Endothelial cell of umbilical vein (primary cell): ENCODE measurements around the gene GCA. TPM values are rescaled to one million over a fixed set of nuclear protein-coding genes. Genes with fewer than 3 reads are reported as not detected.

Experiments used
- BruUV-seq: library from RNA; stranded (reverse); fragments of 400-500 nt; replicated peaks from 2 replicates; lab custom pipeline; 2021; lab: Mats Ljungman, UMichigan
- CTCF ChIA-PET: fragments of 300-600, 350-600 bp; sonication (Branson Sonifier 250); formaldehyde crosslinking; loops from one replicate; lab custom pipeline; 2021; ENCODE audit warnings: antibody characterized with exemption, inconsistent platforms; lab: Charles Lee
- POLR2A ChIA-PET: fragments of 300-600, 350-600 bp; sonication (Branson Sonifier 250); formaldehyde crosslinking; loops from one replicate; lab custom pipeline; 2021; ENCODE audit warnings: antibody characterized with exemption, inconsistent platforms; lab: Charles Lee
- DNase-seq: peaks from one replicate; pipeline ENCODE4 v3.0.0-alpha.2; 2011; ENCODE audit warnings: low read depth, low spot score
- FAIRE-seq: peaks from 2 replicates; lab custom pipeline; 2011; peaks lifted over from hg19 to GRCh38; lab: Jason Lieb, UNC
- H2AFZ ChIP-seq: 2 replicates; pipeline ENCODE4 v1.6.0; 2012; ENCODE audit warnings: low read depth, low read length, control low read depth, inconsistent platforms
- H3K27ac ChIP-seq: 2 replicates; pipeline ENCODE4 v1.5.1; 2011; ENCODE audit warnings: low read depth, mild to moderate bottlenecking, control low read depth, low read length, moderate library complexity; ENCODE audit not compliant: insufficient read depth
- H3K27me3 ChIP-seq, 2 experiments: 2 replicates each; pipeline versions ENCODE4 v1.6.0 to v1.6.1; 2011; ENCODE audit warnings: low read length in 2 of 2, mixed read lengths in 1 of 2; ENCODE audit not compliant: control insufficient read depth in 2 of 2, insufficient read depth in 2 of 2
- H3K36me3 ChIP-seq, 2 experiments: 2 replicates in 1 of 2; 3 replicates in 1 of 2; pipeline ENCODE4 v1.5.1; 2011; ENCODE audit warnings: low read length in 2 of 2, mild to moderate bottlenecking in 1 of 2, moderate library complexity in 1 of 2; ENCODE audit not compliant: control insufficient read depth in 2 of 2, insufficient read depth in 2 of 2; ENCODE audit errors: extremely low read depth in 1 of 2
- H3K4me1 ChIP-seq: 3 replicates; pipeline ENCODE4 v1.5.1; 2011; ENCODE audit warnings: mild to moderate bottlenecking, low read length; ENCODE audit not compliant: control insufficient read depth, insufficient read depth; ENCODE audit errors: extremely low read depth
- H3K4me2 ChIP-seq: 2 replicates; pipeline ENCODE4 v1.6.1; 2011; ENCODE audit warnings: low read length, control low read depth, mixed read lengths; ENCODE audit not compliant: insufficient read depth
- H3K4me3 ChIP-seq, 3 experiments: fragments of 200-600 bp in 1 of 3; sonication (generic), shearing (Covaris generic) in 1 of 3; replicated peaks in 1 of 3; 2 replicates each; pipeline ENCODE4 v1.5.1; 2011 to 2016; ENCODE audit warnings: control low read depth in 3 of 3, low read length in 3 of 3, mild to moderate bottlenecking in 2 of 3, inconsistent platforms in 1 of 3, low read depth in 1 of 3, moderate library complexity in 1 of 3; ENCODE audit not compliant: insufficient read depth in 1 of 3
- H3K79me2 ChIP-seq: 2 replicates; pipeline ENCODE4 v1.6.0; 2012; ENCODE audit warnings: low read length, inconsistent platforms; ENCODE audit not compliant: control insufficient read depth, insufficient read depth
- H3K9ac ChIP-seq: replicated peaks from 2 replicates; pipeline ENCODE3; 2011; ENCODE audit warnings: low read length, control low read depth; ENCODE audit not compliant: insufficient read depth; ENCODE audit errors: extremely low read depth
- H3K9me1 ChIP-seq: replicated peaks from 3 replicates; pipeline ENCODE4 v1.6.0; 2011; ENCODE audit warnings: mild to moderate bottlenecking, low read length; ENCODE audit not compliant: control insufficient read depth, insufficient read depth; ENCODE audit errors: extremely low read depth
- H3K9me3 ChIP-seq: replicated peaks from 2 replicates; pipeline ENCODE4 v1.5.1; 2012; ENCODE audit warnings: low read length, inconsistent platforms; ENCODE audit not compliant: control insufficient read depth, insufficient read depth
- H4K20me1 ChIP-seq: replicated peaks from 2 replicates; pipeline ENCODE3; 2011; ENCODE audit warnings: mild to moderate bottlenecking, low read length; ENCODE audit not compliant: control insufficient read depth, insufficient read depth; ENCODE audit errors: extremely low read depth
- EZH2 ChIP-seq: IDR thresholded peaks from 2 replicates; pipeline ENCODE4 v1.6.1; 2012; ENCODE audit warnings: borderline replicate concordance, low read depth, mild to moderate bottlenecking, moderate library complexity, low read length, inconsistent platforms; ENCODE audit not compliant: severe bottlenecking
- FOS ChIP-seq: IDR thresholded peaks from 2 replicates; pipeline ENCODE4 v1.6.1; 2011; ENCODE audit warnings: mild to moderate bottlenecking, low read length, moderate library complexity, borderline replicate concordance; ENCODE audit not compliant: insufficient read depth
- GATA2 ChIP-seq: IDR thresholded peaks from 2 replicates; pipeline ENCODE4 v1.7.0; 2011; ENCODE audit warnings: low read depth, mild to moderate bottlenecking, moderate library complexity, mixed read lengths, low read length; ENCODE audit not compliant: insufficient read length, insufficient read depth
- JUN ChIP-seq: IDR thresholded peaks from 2 replicates; pipeline ENCODE4 v1.6.1; 2011; ENCODE audit warnings: borderline replicate concordance, low read depth; ENCODE audit not compliant: insufficient read length, insufficient read depth
- POLR2A ChIP-seq: IDR thresholded peaks from 2 replicates; pipeline ENCODE4 v1.6.1; 2012; ENCODE audit warnings: low read depth, mild to moderate bottlenecking, control low read depth, low read length
- dilution Hi-C: fragments of 300-500 bp; cut with MboI; formaldehyde crosslinking; loops from one replicate; pipeline ENCODE4 v1.15.0; 2019; ENCODE audit warnings: low sequenced_read_pairs; ENCODE audit not compliant: extremely low pct_ligation_motif_present
- intact Hi-C: fragments of 100-400 bp; cut with micrococcal nuclease; formaldehyde crosslinking; loops from one replicate; pipeline ENCODE4 v1.10.0; 2022
- polyA plus RNA-seq, 4 experiments: library from polyadenylated mRNA; depleted of rRNA in 3 of 4; stranded (reverse) in 3 of 4; unstranded in 1 of 4; fragments of >200 nt; gene quantifications; 2 replicates each; pipeline versions ENCODE4 v1.2.1 to v1.2.3, GENCODE V29; 2011 to 2012; ENCODE audit warnings: missing spikeins in 1 of 4
- total RNA-seq: library from RNA; stranded (reverse); gene quantifications from 2 replicates; pipeline ENCODE4 v1.2.3, GENCODE V29; 2021
- TF ChIP-seq, protein P1 (sequence below), 2 donors: IDR thresholded peaks; 1 replicate in 1 of 2; 2 replicates in 1 of 2; pipeline ENCODE4 v1.5.1; 2011; ENCODE audit warnings: low read length in 2 of 2, mild to moderate bottlenecking in 2 of 2, moderate library complexity in 2 of 2, control low read depth in 1 of 2, inconsistent platforms in 1 of 2, low read depth in 1 of 2; ENCODE audit not compliant: insufficient read depth in 1 of 2; ENCODE audit errors: extremely low read depth in 1 of 2

GCA gene
- total and polyA plus RNA-seq, 2 donors (not counting 3 experiments of a cell fraction or from before 2014, with no cell fraction given), result 10.7 to 11.2 TPM

GRCh38 chr2:162327134-162327769 is 16.7 kb upstream of the GCA start:
- no peaks in the 10 kb centered on the region for H3K27me3 ChIP-seq
- H3K27ac ChIP-seq, result no peak overlapping the region
- H3K9me1 ChIP-seq, result no peaks in the 10 kb centered on the region
- intact Hi-C loops (no loop called here), dilution Hi-C loops (no loop called here)
- BruUV-seq, result no TSS peak
- no peak overlapping the region for H2AFZ ChIP-seq
- H3K4me1 ChIP-seq, result no peaks in the 10 kb centered on the region
- H3K9ac ChIP-seq, result no peak overlapping the region
- H3K4me2 ChIP-seq, result no peak overlapping the region
- CTCF ChIA-PET, result interaction anchor here (0.8 kb wide), 1 partner anchor 23 kb away, joined by 4 read pairs; no protein-coding TSS in a partner anchor
- FAIRE-seq (peak; percentile 70), DNase-seq (no peak)
- no peaks in the 10 kb centered on the region for H3K36me3 ChIP-seq
- H3K79me2 ChIP-seq, result no peaks in the 10 kb centered on the region
- no peak overlapping the region for H3K4me3 ChIP-seq
- H3K9me3 ChIP-seq, result no peaks in the 10 kb centered on the region
- H4K20me1 ChIP-seq, result no peaks in the 10 kb centered on the region
- TF ChIP-seq POLR2A (no peak), JUN (no peak), FOS (no peak), EZH2 (no peak), GATA2 (no peak)
- TF ChIP-seq, protein P1, sequence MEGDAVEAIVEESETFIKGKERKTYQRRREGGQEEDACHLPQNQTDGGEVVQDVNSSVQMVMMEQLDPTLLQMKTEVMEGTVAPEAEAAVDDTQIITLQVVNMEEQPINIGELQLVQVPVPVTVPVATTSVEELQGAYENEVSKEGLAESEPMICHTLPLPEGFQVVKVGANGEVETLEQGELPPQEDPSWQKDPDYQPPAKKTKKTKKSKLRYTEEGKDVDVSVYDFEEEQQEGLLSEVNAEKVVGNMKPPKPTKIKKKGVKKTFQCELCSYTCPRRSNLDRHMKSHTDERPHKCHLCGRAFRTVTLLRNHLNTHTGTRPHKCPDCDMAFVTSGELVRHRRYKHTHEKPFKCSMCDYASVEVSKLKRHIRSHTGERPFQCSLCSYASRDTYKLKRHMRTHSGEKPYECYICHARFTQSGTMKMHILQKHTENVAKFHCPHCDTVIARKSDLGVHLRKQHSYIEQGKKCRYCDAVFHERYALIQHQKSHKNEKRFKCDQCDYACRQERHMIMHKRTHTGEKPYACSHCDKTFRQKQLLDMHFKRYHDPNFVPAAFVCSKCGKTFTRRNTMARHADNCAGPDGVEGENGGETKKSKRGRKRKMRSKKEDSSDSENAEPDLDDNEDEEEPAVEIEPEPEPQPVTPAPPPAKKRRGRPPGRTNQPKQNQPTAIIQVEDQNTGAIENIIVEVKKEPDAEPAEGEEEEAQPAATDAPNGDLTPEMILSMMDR (IDR thresholded peaks at IDR 0.05; ENCODE audit: extremely low read depth in 1 of 2, insufficient read depth in 1 of 2, low read depth in 1 of 2, low read length in 2 of 2), result peak; percentile 52 to 57
- POLR2A ChIA-PET, result no interaction called here
